HepG2 (cell line): ENCODE data around the gene PON1.

Experiments used
- CTCF ChIP-seq: sonication (generic); formaldehyde crosslinking; IDR thresholded peaks from 2 replicates; pipeline ENCODE4 v1.5.0; 2020; ENCODE audit warnings: mild to moderate bottlenecking, missing genetic modification reagents, moderate library complexity
- LRRFIP1 ChIP-seq: sonication (generic); formaldehyde crosslinking; conservative IDR thresholded peaks from 2 replicates; pipeline ENCODE4 v1.4.0; 2020; ENCODE audit warnings: missing genetic modification reagents
- MAX ChIP-seq: IDR thresholded peaks from 2 replicates; pipeline ENCODE4 v1.6.1; 2012; ENCODE audit warnings: inconsistent platforms
- NR2C2 ChIP-seq: sonication (generic); formaldehyde crosslinking; IDR thresholded peaks from 2 replicates; pipeline ENCODE4 v1.4.0; 2020; ENCODE audit warnings: missing genetic modification reagents, mild to moderate bottlenecking, moderate library complexity, borderline replicate concordance
- POLR2A ChIP-seq, 2 experiments: IDR thresholded peaks; 2 replicates each; pipeline ENCODE4 v1.6.1; 2011; ENCODE audit warnings: low read depth in 2 of 2, low read length in 2 of 2, mild to moderate bottlenecking in 1 of 2, moderate library complexity in 1 of 2; ENCODE audit not compliant: insufficient read depth in 1 of 2
- ZBTB43 ChIP-seq: sonication (generic); formaldehyde crosslinking; conservative IDR thresholded peaks from 2 replicates; pipeline ENCODE4 v1.4.0; 2020; ENCODE audit warnings: missing genetic modification reagents
- ZNF691 ChIP-seq: sonication (generic); formaldehyde crosslinking; IDR thresholded peaks from 2 replicates; pipeline ENCODE4 v1.4.0; 2020; ENCODE audit warnings: missing genetic modification reagents, low read depth, mild to moderate bottlenecking, borderline replicate concordance

GRCh38 chr7:95357623-95358022 is 33.3 kb upstream of the PON1 start:
- TF ChIP-seq ZNF691, result no peak
- TF ChIP-seq CTCF, result no peak
- no peak for TF ChIP-seq LRRFIP1
- no peak for TF ChIP-seq MAX
- TF ChIP-seq POLR2A (IDR thresholded peaks at IDR 0.05; ENCODE audit: insufficient read depth in 1 of 2, low read depth in 2 of 2, low read length in 2 of 2), result no peak
- TF ChIP-seq ZBTB43 (CRISPR knock-in tag), result no peak
- no peak for TF ChIP-seq NR2C2 (CRISPR knock-in tag)
